HG02884 (cell line): ENCODE data around the gene MCF2.

Experiments
- ATAC-seq: cut with Tn5 transposase; IDR thresholded peaks from one replicate; pipeline ENCODE4 v1.9.1; 2021; ENCODE audit warnings: mild to moderate bottlenecking, moderate library complexity; ENCODE audit not compliant: unreplicated experiment

MCF2 gene

DNA sequence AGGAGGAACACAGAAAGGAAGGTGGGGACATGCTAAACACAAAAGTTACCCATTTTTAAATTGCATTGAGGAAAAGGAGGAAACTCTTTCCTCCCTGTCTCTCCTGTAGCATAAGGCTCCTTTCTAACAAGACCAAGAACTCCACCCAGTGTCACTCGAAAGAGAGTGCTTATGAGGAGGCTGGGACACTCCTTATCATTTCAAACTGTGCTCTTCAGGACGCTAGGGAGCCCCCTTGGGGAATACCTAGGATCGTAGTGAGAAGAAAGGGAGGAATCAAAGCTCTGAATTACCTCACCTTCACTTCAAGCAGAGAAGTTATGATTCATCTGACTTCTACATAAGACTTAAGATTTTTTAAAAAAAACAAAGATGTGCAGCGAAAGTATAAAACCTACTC is 111.9 kb downstream of the MCF2 start:
- no peak for ATAC-seq

GRCh38 chrX:139585613-139586012 is 122.4 kb downstream of the MCF2 start:
- ATAC-seq = no peak

DNA sequence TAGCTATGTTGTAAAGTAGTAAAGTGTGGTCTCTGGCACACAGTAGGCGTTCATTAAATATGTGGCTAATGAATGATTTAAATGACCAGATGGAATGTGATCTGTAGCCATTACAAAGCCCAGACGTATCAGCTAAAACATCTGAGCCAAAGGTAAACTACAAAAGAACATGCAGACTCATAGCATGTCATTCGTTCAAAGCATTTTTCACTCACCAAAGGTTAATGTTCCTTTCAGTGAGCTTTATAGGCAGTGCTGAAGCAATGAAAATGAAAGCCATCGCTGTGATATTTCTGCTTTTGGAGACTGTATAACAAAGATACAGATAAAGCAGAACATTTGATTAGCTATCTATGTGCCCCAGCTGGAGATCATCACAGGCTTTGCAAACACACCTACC is 126.9 kb downstream of the MCF2 start:
- no peak for ATAC-seq

- no peak for ATAC-seq
Observed at GRCh38 chrX:139566981-139567380, 141.0 kb downstream of the MCF2 start.

GRCh38 chrX:139563251-139563650 is 144.7 kb downstream of the MCF2 start:
- ATAC-seq = no peak

- ATAC-seq = no peak
Observed at GRCh38 chrX:139560221-139560620, 147.7 kb downstream of the MCF2 start.

- peak; percentile 71 for ATAC-seq
Observed at GRCh38 chrX:139559383-139560042, 148.5 kb downstream of the MCF2 start.

DNA sequence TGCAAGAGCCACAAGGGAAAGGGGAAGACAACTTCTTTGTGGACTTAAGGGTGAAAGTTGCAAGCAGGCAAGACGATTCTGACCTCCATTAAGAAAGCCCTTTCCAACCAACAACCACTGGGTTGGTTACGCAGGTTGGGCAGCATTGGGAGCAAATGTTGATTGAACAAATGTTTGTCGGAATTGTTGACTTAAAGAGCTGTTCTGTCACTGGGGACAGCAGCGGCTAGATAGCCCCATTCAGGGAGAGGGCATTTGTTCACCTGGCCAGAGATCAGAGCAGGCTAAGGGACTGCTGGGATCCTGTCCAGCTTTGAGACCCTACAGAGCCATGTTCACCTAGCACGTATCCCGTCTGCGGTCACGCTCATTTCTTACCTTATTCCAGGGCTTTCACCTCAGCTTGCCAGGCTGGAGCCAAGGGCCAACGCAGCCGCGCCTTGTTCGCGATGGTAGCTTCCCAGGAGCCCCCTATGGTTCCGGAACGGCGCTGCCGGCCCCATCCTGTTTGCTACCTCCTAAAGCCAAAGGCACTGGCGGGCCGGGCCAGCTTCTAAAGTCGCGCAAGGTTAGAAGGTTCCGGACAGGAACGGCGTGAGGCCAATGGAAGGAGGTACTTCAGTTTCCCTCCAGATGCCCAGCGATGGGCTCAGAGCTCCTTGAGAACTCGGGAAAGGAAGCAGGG is 152.8 kb downstream of the MCF2 start:
- no peak for ATAC-seq

DNA sequence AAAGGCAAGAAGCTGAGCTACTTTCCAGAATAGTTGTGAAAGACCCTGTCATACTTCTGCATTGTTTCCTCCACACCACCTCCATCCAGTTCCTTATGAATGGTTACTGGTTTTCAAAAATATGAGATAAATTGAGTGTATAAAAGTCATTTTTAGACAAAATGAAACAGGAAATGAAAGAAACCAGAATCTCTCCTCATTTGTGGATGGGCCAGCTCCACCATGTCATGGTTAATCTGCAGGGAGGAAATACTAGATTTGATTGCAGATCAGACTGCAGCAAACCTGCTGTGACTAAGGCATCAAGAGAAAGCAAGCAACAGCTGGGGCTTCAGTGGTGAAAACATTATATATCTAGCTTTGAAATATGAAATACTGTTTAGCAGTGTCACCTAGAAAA is 153.6 kb downstream of the MCF2 start:
- ATAC-seq = peak; percentile 27

- no peak for ATAC-seq
Observed at GRCh38 chrX:139544591-139544990, 163.4 kb downstream of the MCF2 start.

DNA sequence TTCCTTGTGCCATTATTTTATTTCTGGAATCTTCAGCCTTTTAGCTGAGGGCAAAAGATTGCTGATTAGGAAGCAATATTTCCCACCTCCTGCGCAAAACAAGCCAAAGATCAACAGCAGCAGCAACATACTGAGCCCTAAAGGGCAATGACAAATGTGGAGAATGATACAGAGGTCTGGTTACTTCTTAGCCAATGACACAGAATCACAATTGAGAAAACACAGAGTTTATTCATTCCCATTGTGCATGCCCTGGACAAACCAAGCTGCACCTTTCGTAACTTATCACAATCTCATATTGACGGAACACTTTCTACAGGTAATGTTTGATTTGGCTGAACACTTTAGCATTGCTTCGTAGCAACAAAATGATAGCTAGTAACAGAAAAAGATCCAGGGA is 164.0 kb downstream of the MCF2 start:
- no peak for ATAC-seq

DNA sequence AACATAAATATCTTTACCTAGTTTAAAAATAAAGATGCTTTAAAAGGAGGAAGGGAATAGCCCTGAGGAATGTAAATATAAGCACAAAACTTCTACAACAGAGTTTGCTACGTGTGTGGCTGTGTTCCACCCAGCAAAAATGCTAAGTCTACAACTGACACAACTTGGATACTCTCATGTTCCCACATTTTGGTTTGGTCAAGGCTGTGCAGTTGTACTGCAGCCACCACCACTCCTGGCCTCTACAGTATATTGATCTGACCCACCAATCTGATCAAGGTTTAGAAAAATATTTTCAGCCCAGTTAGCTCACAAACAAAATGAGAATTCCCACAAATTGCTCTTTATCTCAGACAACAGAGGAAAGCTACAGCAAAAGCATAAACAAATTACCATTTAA is 165.3 kb downstream of the MCF2 start:
- ATAC-seq = no peak

- no peak for ATAC-seq
Observed at GRCh38 chrX:139538907-139539790, 168.8 kb downstream of the MCF2 start.

DNA sequence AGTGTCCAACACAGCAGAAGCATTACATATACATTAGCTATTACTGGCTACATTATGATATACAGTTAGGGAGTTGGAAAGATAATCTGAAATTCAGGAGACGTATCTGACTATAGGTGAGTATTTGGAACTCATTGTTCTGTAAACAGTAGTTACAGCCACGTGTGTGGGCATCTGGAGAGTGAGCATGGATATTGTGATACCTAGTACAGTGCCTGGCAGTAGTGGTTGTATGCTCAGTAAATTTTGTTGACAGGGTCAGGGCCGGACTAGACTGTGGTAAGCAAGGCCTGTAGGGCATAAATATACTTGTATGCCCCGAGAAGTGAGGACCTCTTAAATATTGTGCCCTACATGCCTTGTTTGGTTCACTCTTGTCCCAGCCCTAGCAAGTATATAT is 174.5 kb downstream of the MCF2 start:
- ATAC-seq = no peak

DNA sequence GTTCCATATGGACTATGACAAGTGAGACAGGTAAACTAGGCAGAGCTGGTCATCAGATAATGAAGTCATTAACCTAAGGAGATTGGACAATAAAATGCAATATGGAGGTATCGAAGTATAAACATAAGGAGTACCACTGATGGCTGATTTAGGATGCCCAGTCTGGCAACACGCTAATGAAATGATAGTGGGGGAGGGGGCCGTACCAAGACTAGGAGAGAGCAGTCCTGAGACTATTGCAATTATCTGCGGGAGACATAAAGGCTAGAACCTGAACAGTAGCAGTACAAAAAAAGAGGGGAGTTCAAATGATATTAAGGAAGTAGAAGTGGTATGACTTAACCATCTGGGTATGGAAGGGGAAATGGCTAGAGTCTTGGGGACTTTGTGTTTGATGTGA is 175.1 kb downstream of the MCF2 start:
- no peak for ATAC-seq
